ENCODE results near the gene CLCNKB.
"Not testable (repeated sequence)": the region's sequence is repeated elsewhere in the genome, so short reads cannot be mapped to it uniquely, and the experiment has no call there.

CLCNKB gene

GRCh38 chr1:16014509-16015482 is 28.8 kb upstream of the CLCNKB start:
- no peak for DNase-seq (ENCODE audit: low read depth in 3 of 3)

GRCh38 chr1:16015491-16015890 is 28.1 kb upstream of the CLCNKB start:
- DNase-seq (ENCODE audit: low read depth in 3 of 3), result no peak

- DNase-seq (ENCODE audit: low read depth in 3 of 3), result no peak
Observed at GRCh38 chr1:16015960-16016901, 27.4 kb upstream of the CLCNKB start.

- DNase-seq (ENCODE audit: low read depth in 3 of 3), result no peak
Observed at GRCh38 chr1:16017076-16017460, 26.5 kb upstream of the CLCNKB start.

GRCh38 chr1:16017461-16018303 is 25.9 kb upstream of the CLCNKB start, which contains the start of gene HSPB7:
Gene HSPB7 (minus strand): TSS chr1:16018043. CDS start chr1:16017963, 80 bp downstream.
- DNase-seq (ENCODE audit: low read depth in 3 of 3), result no peak

GRCh38 chr1:16018308-16018707 is 25.3 kb upstream of the CLCNKB start:
- DNase-seq (ENCODE audit: low read depth in 3 of 3), result no peak

GRCh38 chr1:16018749-16019643 is 24.6 kb upstream of the CLCNKB start:
- DNase-seq (ENCODE audit: low read depth in 3 of 3), result no peak

- DNase-seq (ENCODE audit: low read depth in 3 of 3), result no peak
Observed at GRCh38 chr1:16019644-16020277, 23.8 kb upstream of the CLCNKB start.

GRCh38 chr1:16020325-16020724 is 23.3 kb upstream of the CLCNKB start:
- DNase-seq (ENCODE audit: low read depth in 3 of 3), result no peak

- DNase-seq (ENCODE audit: low read depth in 3 of 3), result not testable (repeated sequence)
Observed at GRCh38 chr1:16020878-16021277, 22.7 kb upstream of the CLCNKB start.

GRCh38 chr1:16021681-16022080 is 21.9 kb upstream of the CLCNKB start, which contains the start of gene CLCNKA:
Gene CLCNKA (plus strand): TSS chr1:16022036. CDS start chr1:16022620, 584 bp downstream.
- no peak for DNase-seq (ENCODE audit: low read depth in 3 of 3)

- no peak for DNase-seq (ENCODE audit: low read depth in 3 of 3)
Observed at GRCh38 chr1:16022393-16022792, 21.2 kb upstream of the CLCNKB start.

- no peak for DNase-seq (ENCODE audit: low read depth in 3 of 3)
Observed at GRCh38 chr1:16023050-16023653, 20.4 kb upstream of the CLCNKB start.

GRCh38 chr1:16026302-16026701 is 17.3 kb upstream of the CLCNKB start:
- not testable (repeated sequence) for DNase-seq (ENCODE audit: low read depth in 3 of 3)

- DNase-seq (ENCODE audit: low read depth in 3 of 3), result peak in 1 of 3 donors; percentile 31
Observed at GRCh38 chr1:16026723-16027484, 16.7 kb upstream of the CLCNKB start.

GRCh38 chr1:16028237-16029002 is 15.2 kb upstream of the CLCNKB start:
- no peak for DNase-seq (ENCODE audit: low read depth in 3 of 3)

- DNase-seq (ENCODE audit: low read depth in 3 of 3), result not testable (repeated sequence)
Observed at GRCh38 chr1:16029003-16029268, 14.6 kb upstream of the CLCNKB start.

GRCh38 chr1:16029288-16029687 is 14.3 kb upstream of the CLCNKB start:
- DNase-seq (ENCODE audit: low read depth in 3 of 3), result no peak

All from stimulated activated CD4-positive, alpha-beta T cell treated with anti-CD3 and anti-CD28 coated beads, TNF-alpha, amount 100 ng/mL, for 48 hours (primary cell).